Measurements from ENCODE around the gene GCK.

GCK gene

DNA sequence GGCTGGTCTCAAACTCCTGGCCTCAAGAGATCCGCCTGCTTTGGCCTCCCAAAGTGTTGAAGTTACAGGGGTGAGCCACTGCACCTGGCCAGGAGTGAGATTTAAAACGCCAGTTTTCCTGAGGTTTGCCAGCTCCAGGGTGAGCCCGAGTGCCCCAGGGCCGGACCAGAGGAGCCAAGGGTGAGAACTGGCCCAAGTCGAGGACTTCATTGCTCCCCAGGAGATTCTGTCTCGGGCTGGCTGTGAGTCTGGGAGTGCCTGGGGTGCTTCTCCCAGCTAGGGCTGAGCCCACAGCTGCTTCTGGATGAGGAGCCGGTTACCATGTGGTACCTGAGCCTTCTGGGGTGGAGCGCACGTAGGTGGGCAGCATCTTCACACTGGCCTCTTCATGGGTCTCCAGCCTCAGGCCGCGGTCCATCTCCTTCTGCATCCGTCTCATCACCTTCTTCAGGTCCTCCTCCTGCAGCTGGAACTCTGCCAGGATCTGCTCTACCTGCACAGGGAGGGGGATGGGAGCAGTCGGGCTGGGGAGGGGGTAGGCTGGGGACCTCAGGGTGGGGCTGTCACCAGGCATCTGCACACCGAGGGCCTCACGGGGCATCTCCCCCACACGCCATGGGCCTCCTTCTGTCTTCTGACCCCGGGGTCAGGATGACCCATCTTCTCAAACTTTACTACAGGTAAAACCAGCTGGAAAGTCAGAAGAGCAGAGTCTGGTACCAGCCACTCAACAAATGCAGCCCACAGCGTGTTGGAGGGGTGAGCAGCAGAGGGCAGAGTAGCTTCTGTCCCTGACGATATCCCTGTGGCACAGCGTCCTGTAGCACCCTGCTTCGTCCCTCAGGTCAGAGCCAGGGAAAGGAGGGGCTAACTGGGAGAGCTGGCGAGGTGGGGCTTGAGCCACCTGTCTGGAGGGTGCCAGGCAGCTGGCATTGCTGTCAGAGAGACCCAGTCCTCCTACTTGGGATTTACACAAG lies 36.0 kb downstream of the GCK start:
- no peaks in the 10 kb centered on the region for H3K27me3 ChIP-seq (ENCODE audit: control insufficient read depth in 1 of 2, insufficient read depth in 2 of 2, low read length in 2 of 2)
- H3K9me3 ChIP-seq (ENCODE audit: control insufficient read depth in 2 of 2, low read length in 2 of 2): no peaks in the 10 kb centered on the region
- no peak overlapping the region for H3K9ac ChIP-seq (ENCODE audit: low read length in 2 of 2)
- H3K27ac ChIP-seq (ENCODE audit: low read length): no peak overlapping the region
- H3K36me3 ChIP-seq (ENCODE audit: control insufficient read depth in 2 of 2, insufficient read depth in 2 of 2, low read length in 2 of 2): no peaks in the 10 kb centered on the region
- no peak overlapping the region for H3K4me3 ChIP-seq (ENCODE audit: low read length in 2 of 2)
- H3K4me1 ChIP-seq (ENCODE audit: control insufficient read depth, insufficient read depth, low read length): no peaks in the 10 kb centered on the region

GRCh38 chr7:44151956-44152355 lies 37.3 kb downstream of the GCK start:
- Histone ChIP-seq H3K4me1 (ENCODE audit: control insufficient read depth, insufficient read depth, low read length) (no peaks in the 10 kb centered on the region), H3K27me3 (ENCODE audit: control insufficient read depth in 1 of 2, insufficient read depth in 2 of 2, low read length in 2 of 2) (no peaks in the 10 kb centered on the region), H3K9ac (ENCODE audit: low read length in 2 of 2) (no peak overlapping the region), H3K4me3 (ENCODE audit: low read length in 2 of 2) (no peak overlapping the region), H3K27ac (ENCODE audit: low read length) (no peak overlapping the region), H3K9me3 (ENCODE audit: control insufficient read depth in 2 of 2, low read length in 2 of 2) (no peaks in the 10 kb centered on the region), H3K36me3 (ENCODE audit: control insufficient read depth in 2 of 2, insufficient read depth in 2 of 2, low read length in 2 of 2) (no peaks in the 10 kb centered on the region)

- Histone ChIP-seq H3K4me1 (ENCODE audit: control insufficient read depth, insufficient read depth, low read length) (peaks cover 5% of the 10 kb centered on the region), H3K27ac (ENCODE audit: low read length) (no peak overlapping the region), H3K9ac (ENCODE audit: low read length in 2 of 2) (no peak overlapping the region), H3K4me3 (ENCODE audit: low read length in 2 of 2) (no peak overlapping the region), H3K27me3 (ENCODE audit: control insufficient read depth in 1 of 2, insufficient read depth in 2 of 2, low read length in 2 of 2) (peaks cover 2 to 4% of the 10 kb centered on the region in 2 donors), H3K36me3 (ENCODE audit: control insufficient read depth in 2 of 2, insufficient read depth in 2 of 2, low read length in 2 of 2) (no peaks in the 10 kb centered on the region), H3K9me3 (ENCODE audit: control insufficient read depth in 2 of 2, low read length in 2 of 2) (no peaks in the 10 kb centered on the region)
Observed at GRCh38 chr7:44150966-44151941, 38.0 kb downstream of the GCK start.

- Histone ChIP-seq H3K4me1 (ENCODE audit: control insufficient read depth, insufficient read depth, low read length) (peaks cover 10% of the 10 kb centered on the region), H3K27ac (ENCODE audit: low read length) (no peak overlapping the region), H3K9ac (ENCODE audit: low read length in 2 of 2) (no peak overlapping the region), H3K9me3 (ENCODE audit: control insufficient read depth in 2 of 2, low read length in 2 of 2) (no peaks in the 10 kb centered on the region), H3K27me3 (ENCODE audit: control insufficient read depth in 1 of 2, insufficient read depth in 2 of 2, low read length in 2 of 2) (peaks cover 4 to 7% of the 10 kb centered on the region in 2 donors), H3K36me3 (ENCODE audit: control insufficient read depth in 2 of 2, insufficient read depth in 2 of 2, low read length in 2 of 2) (no peaks in the 10 kb centered on the region), H3K4me3 (ENCODE audit: low read length in 2 of 2) (no peak overlapping the region)
Observed at GRCh38 chr7:44150466-44150832, 38.8 kb downstream of the GCK start.

DNA sequence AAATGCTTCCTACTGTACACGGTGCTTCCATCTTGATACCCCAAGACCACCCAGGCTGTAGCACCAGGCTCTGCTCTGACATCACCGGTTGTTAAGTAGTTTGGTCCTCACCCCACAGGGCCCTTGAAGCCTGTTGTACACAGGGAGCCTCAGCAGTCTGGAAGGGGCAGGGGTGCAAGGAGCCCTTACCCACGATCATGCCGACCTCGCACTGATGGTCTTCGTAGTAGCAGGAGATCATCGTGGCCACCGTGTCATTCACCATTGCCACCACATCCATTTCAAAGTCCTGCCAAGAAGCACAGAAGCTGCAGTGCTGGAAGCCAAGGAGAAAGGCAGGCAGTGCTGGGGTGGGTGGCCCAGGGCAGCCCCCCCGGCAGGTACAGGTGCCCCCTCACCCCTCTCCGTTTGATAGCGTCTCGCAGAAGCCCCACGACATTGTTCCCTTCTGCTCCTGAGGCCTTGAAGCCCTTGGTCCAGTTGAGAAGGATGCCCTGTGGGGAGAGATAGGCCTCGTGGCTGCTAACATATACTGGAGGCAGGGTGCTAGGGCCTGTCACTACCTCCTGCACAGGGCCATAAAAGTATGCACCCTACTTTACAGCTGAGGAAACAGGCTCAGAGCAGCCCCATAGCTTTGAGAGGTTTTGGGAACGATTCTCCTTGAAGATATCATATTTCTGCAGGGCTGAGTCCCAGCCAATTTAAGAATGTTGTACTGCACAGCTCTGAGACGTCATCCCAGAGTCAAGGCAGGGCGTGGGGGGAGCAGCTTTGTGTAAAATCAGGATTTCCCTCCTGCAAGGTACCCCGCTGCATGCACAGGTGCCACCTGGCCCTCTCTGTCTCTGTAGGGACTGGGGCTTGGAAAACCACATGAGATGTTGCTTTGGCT lies 39.4 kb downstream of the GCK start:
- H3K4me1 ChIP-seq (ENCODE audit: control insufficient read depth, insufficient read depth, low read length): peaks cover 12% of the 10 kb centered on the region
- H3K9me3 ChIP-seq (ENCODE audit: control insufficient read depth in 2 of 2, low read length in 2 of 2): no peaks in the 10 kb centered on the region
- H3K4me3 ChIP-seq (ENCODE audit: low read length in 2 of 2): no peak overlapping the region
- H3K27me3 ChIP-seq (ENCODE audit: control insufficient read depth in 1 of 2, insufficient read depth in 2 of 2, low read length in 2 of 2): peaks cover 7 to 13% of the 10 kb centered on the region in 2 donors
- H3K27ac ChIP-seq (ENCODE audit: low read length): no peak overlapping the region
- H3K9ac ChIP-seq (ENCODE audit: low read length in 2 of 2): no peak overlapping the region
- no peaks in the 10 kb centered on the region for H3K36me3 ChIP-seq (ENCODE audit: control insufficient read depth in 2 of 2, insufficient read depth in 2 of 2, low read length in 2 of 2)

DNA sequence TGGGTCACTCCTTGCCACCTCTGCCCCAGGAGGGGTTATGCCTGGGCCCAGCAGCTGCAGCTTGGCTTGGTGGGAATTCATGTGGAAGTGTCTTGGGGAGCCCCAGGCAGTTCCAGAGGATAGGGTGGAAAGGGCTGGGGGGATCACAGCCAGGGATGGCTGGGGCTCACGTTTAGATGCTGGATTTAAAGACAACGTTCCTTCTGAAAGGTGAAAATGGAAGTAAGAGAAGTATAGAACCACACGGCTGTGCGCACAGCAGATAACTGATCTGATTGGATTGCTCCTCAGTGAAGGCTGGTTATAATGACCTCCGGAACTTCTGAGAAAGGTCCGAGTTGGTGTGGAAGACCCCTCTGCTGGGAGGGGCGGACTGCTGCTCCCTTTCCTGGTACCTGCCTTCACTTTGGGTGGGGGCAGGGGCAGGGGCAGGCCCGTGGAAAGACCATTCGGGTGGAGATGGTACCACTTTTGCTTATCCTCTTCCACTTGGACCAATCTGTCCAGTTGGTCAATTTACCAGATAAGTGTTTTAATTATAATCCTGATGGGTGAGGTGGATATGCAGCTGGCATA lies 40.2 kb downstream of the GCK start:
- peaks cover 12% of the 10 kb centered on the region for H3K4me1 ChIP-seq (ENCODE audit: control insufficient read depth, insufficient read depth, low read length)
- H3K27ac ChIP-seq (ENCODE audit: low read length): no peak overlapping the region
- H3K36me3 ChIP-seq (ENCODE audit: control insufficient read depth in 2 of 2, insufficient read depth in 2 of 2, low read length in 2 of 2): no peaks in the 10 kb centered on the region
- H3K9ac ChIP-seq (ENCODE audit: low read length in 2 of 2): no peak overlapping the region
- no peaks in the 10 kb centered on the region for H3K9me3 ChIP-seq (ENCODE audit: control insufficient read depth in 2 of 2, low read length in 2 of 2)
- peaks cover 9 to 19% of the 10 kb centered on the region in 2 donors for H3K27me3 ChIP-seq (ENCODE audit: control insufficient read depth in 1 of 2, insufficient read depth in 2 of 2, low read length in 2 of 2)
- H3K4me3 ChIP-seq (ENCODE audit: low read length in 2 of 2): no peak overlapping the region

- H3K27me3 ChIP-seq (ENCODE audit: control insufficient read depth in 1 of 2, insufficient read depth in 2 of 2, low read length in 2 of 2): peaks cover 10 to 19% of the 10 kb centered on the region in 2 donors
- H3K4me1 ChIP-seq (ENCODE audit: control insufficient read depth, insufficient read depth, low read length): peaks cover 12% of the 10 kb centered on the region
Observed at GRCh38 chr7:44148166-44148565, 41.1 kb downstream of the GCK start.

GRCh38 chr7:44147026-44147991 lies 41.9 kb downstream of the GCK start:
- no peaks in the 10 kb centered on the region for H3K36me3 ChIP-seq (ENCODE audit: control insufficient read depth in 2 of 2, insufficient read depth in 2 of 2, low read length in 2 of 2)
- no peaks in the 10 kb centered on the region for H3K9me3 ChIP-seq (ENCODE audit: control insufficient read depth in 2 of 2, low read length in 2 of 2)
- H3K4me1 ChIP-seq (ENCODE audit: control insufficient read depth, insufficient read depth, low read length): peaks cover 12% of the 10 kb centered on the region
- H3K4me3 ChIP-seq (ENCODE audit: low read length in 2 of 2): no peak overlapping the region
- no peak overlapping the region for H3K9ac ChIP-seq (ENCODE audit: low read length in 2 of 2)
- H3K27ac ChIP-seq (ENCODE audit: low read length): no peak overlapping the region
- peaks cover 10 to 19% of the 10 kb centered on the region in 2 donors for H3K27me3 ChIP-seq (ENCODE audit: control insufficient read depth in 1 of 2, insufficient read depth in 2 of 2, low read length in 2 of 2)

More at GRCh38 chr7:44148166-44148565, 41.1 kb downstream of the GCK start:
- Histone ChIP-seq H3K36me3 (ENCODE audit: control insufficient read depth in 2 of 2, insufficient read depth in 2 of 2, low read length in 2 of 2) (no peaks in the 10 kb centered on the region), H3K27ac (ENCODE audit: low read length) (no peak overlapping the region), H3K9me3 (ENCODE audit: control insufficient read depth in 2 of 2, low read length in 2 of 2) (no peaks in the 10 kb centered on the region), H3K4me3 (ENCODE audit: low read length in 2 of 2) (no peak overlapping the region), H3K9ac (ENCODE audit: low read length in 2 of 2) (no peak overlapping the region)
